Coronary artery (tissue), 2 donors: ENCODE data around the gene COX6B2.
A peak's percentile ranks its signal among the peaks of the same experiment; 100 is the strongest.

ENCODE experiments used
- DNase-seq: peaks from one replicate; pipeline ENCODE4 v3.0.0-alpha.2; 2017; ENCODE audit warnings: low spot score
- H3K27ac ChIP-seq, 2 donors: fragments of 200-600 bp; sonication (generic); one replicate each; pipeline ENCODE4 v1.5.1; 2016 to 2019
- H3K4me3 ChIP-seq: fragments of 200-600 bp; sonication (generic); 2 replicates; pipeline ENCODE4 v1.5.1; 2016; ENCODE audit warnings: mild to moderate bottlenecking, moderate library complexity
- CTCF ChIP-seq: fragments of 200-600 bp; sonication (generic); IDR thresholded peaks from one replicate; pipeline ENCODE4 v1.5.1; 2019; ENCODE audit warnings: antibody characterized with exemption

COX6B2 gene

GRCh38 chr19:55305491-55305890 is 49.0 kb downstream of the COX6B2 start:
- H3K4me3 ChIP-seq = no peak overlapping the region
- H3K27ac ChIP-seq = no peak overlapping the region
- DNase-seq = no peak
- no peak for TF ChIP-seq CTCF

- Histone ChIP-seq H3K27ac (no peak overlapping the region), H3K4me3 (no peak overlapping the region)
- DNase-seq = no peak
- TF ChIP-seq CTCF = no peak
Measured at GRCh38 chr19:55304980-55305379, 49.5 kb downstream of the COX6B2 start.

GRCh38 chr19:55304279-55304978 is 50.1 kb downstream of the COX6B2 start:
- DNase-seq = no peak
- TF ChIP-seq CTCF = no peak
- H3K27ac ChIP-seq = no peak overlapping the region

GRCh38 chr19:55303477-55303876 is 51.0 kb downstream of the COX6B2 start:
- no peak overlapping the region for H3K4me3 ChIP-seq
- no peak for DNase-seq
- no peak for TF ChIP-seq CTCF

More at GRCh38 chr19:55304279-55304978, 50.1 kb downstream of the COX6B2 start:
- no peak overlapping the region for H3K4me3 ChIP-seq

GRCh38 chr19:55302318-55302703 is 52.2 kb downstream of the COX6B2 start:
- Histone ChIP-seq H3K27ac (no peak overlapping the region), H3K4me3 (no peak overlapping the region)
- DNase-seq = no peak
- TF ChIP-seq CTCF = no peak

More at GRCh38 chr19:55303477-55303876, 51.0 kb downstream of the COX6B2 start:
- no peak overlapping the region for H3K27ac ChIP-seq

- DNase-seq = no peak
- Histone ChIP-seq H3K4me3 (peak overlapping the region; percentile 68), H3K27ac (peak overlapping the region in 1 of 2 donors; percentile 36)
- peak; percentile 97 for TF ChIP-seq CTCF
Measured at GRCh38 chr19:55301459-55302317, 52.8 kb downstream of the COX6B2 start.
